Activated B cell treated with CpG ODN at 0.5 μM for 24 hours (primary cell): ENCODE measurements around the gene RANBP10. TPM values are rescaled to one million over a fixed set of nuclear protein-coding genes. Genes with fewer than 3 reads are reported as not detected.
A peak's percentile ranks its signal among the peaks of the same experiment; 100 is the strongest.

Experiments
- ATAC-seq: fragments of 200-7000 bp; cut with Tn5 transposase; one replicate; pipeline ENCODE4 v1.10.0; 2021; ENCODE audit warnings: low read depth, mild to moderate bottlenecking, moderate library complexity
- CTCF ChIA-PET: fragments of 350-600 bp; sonication (Branson Sonifier 250); formaldehyde crosslinking; loops from one replicate; lab custom pipeline; 2021; ENCODE audit warnings: antibody characterized with exemption; lab: Charles Lee
- POLR2A ChIA-PET: fragments of 350-600 bp; sonication (Branson Sonifier 250); formaldehyde crosslinking; loops from one replicate; lab custom pipeline; 2021; ENCODE audit warnings: antibody characterized with exemption; lab: Charles Lee
- DNase-seq: peaks from one replicate; pipeline ENCODE4 v3.0.0; 2022
- H3K27ac Mint-ChIP-seq: one replicate; pipeline ENCODE4 v1.8.0; 2020; ENCODE audit warnings: mixed read lengths
- H3K27me3 Mint-ChIP-seq: one replicate; pipeline ENCODE4 v1.8.0; 2021; ENCODE audit warnings: mixed read lengths
- H3K36me3 Mint-ChIP-seq: one replicate; pipeline ENCODE4 v1.8.0; 2021; ENCODE audit warnings: low read depth, mixed read lengths
- H3K4me1 Mint-ChIP-seq: one replicate; pipeline ENCODE4 v1.8.0; 2021; ENCODE audit warnings: mixed read lengths
- H3K4me3 Mint-ChIP-seq: one replicate; pipeline ENCODE4 v1.8.0; 2020; ENCODE audit warnings: mild to moderate bottlenecking, mixed read lengths
- H3K9me3 Mint-ChIP-seq: one replicate; pipeline ENCODE4 v1.8.0; 2020; ENCODE audit warnings: mixed read lengths
- intact Hi-C: fragments of 100-400 bp; cut with micrococcal nuclease; formaldehyde crosslinking; loops from one replicate; pipeline ENCODE4 v1.15.1; 2024
- total RNA-seq: library from RNA; stranded (reverse); gene quantifications from 2 replicates; pipeline ENCODE4 v1.2.3, GENCODE V29; 2022
- TF ChIP-seq, protein P1 (sequence below): fragments of 200-600 bp; IDR thresholded peaks from one replicate; pipeline ENCODE4 v1.8.0; 2022; ENCODE audit warnings: antibody characterized with exemption, mild to moderate bottlenecking

Gene RANBP10
- total RNA-seq, 1 donor from 2014 or later: 30.6 TPM

DNA sequence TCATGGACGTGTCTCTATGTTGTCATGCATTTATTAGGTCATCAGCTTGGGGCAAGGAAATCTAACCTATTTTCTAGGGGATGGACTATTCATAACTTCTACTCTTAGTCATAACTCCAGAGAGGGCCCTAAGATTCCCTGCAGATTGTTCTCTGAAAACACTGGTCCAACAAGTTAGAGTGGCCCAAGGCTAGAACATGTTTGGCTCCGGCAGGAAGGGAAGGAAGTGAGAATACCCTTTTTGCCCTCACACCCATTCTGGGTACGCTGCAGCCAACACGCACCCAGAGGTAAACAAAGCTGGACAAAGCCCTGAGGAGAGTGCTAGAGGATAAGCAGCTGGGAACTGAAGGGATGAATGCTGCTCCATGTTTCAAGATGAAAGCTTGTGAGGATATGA lies 129.8 kb downstream of the RANBP10 start:
- POLR2A ChIA-PET: interaction anchor here (0.9 kb wide), 1 partner anchor 16 kb away, joined by 3 read pairs; the partner anchor contains the start of gene ACD
- intact Hi-C loops: no loop called here
- Mint-ChIP-seq H3K27me3 (no peaks in the 10 kb centered on the region), H3K4me1 (peaks cover 23% of the 10 kb centered on the region), H3K27ac (peak overlapping the region; percentile 35), H3K9me3 (no peaks in the 10 kb centered on the region), H3K4me3 (no peak overlapping the region), H3K36me3 (peaks cover 16% of the 10 kb centered on the region)
- CTCF ChIA-PET: no interaction called here
- DNase-seq (no peak), ATAC-seq (no peak)
- TF ChIP-seq, protein P1, sequence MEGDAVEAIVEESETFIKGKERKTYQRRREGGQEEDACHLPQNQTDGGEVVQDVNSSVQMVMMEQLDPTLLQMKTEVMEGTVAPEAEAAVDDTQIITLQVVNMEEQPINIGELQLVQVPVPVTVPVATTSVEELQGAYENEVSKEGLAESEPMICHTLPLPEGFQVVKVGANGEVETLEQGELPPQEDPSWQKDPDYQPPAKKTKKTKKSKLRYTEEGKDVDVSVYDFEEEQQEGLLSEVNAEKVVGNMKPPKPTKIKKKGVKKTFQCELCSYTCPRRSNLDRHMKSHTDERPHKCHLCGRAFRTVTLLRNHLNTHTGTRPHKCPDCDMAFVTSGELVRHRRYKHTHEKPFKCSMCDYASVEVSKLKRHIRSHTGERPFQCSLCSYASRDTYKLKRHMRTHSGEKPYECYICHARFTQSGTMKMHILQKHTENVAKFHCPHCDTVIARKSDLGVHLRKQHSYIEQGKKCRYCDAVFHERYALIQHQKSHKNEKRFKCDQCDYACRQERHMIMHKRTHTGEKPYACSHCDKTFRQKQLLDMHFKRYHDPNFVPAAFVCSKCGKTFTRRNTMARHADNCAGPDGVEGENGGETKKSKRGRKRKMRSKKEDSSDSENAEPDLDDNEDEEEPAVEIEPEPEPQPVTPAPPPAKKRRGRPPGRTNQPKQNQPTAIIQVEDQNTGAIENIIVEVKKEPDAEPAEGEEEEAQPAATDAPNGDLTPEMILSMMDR: no peak

DNA sequence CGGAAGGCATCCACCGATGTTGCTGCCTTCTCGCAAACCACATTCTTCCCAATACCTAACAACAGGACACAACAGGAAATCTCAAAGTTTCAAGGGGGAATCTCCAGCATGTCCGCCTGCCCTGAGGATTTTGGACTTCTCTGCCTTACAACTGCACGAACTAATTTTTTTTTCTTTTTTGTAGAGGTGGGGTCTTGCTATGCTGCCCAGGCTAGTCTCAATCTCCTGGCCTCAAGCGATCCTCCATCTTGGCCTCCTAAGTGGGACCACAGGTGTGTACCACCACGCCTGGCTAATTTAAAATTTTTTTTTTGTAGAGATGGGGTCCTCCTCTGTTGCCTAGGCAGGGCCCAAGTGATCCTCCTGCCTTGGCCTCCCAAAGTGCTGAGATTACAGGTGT lies 130.4 kb downstream of the RANBP10 start:
- TF ChIP-seq, protein P1: no peak
- Mint-ChIP-seq H3K27me3 (no peaks in the 10 kb centered on the region), H3K9me3 (no peaks in the 10 kb centered on the region), H3K27ac (no peak overlapping the region), H3K4me3 (no peak overlapping the region), H3K4me1 (peaks cover 23% of the 10 kb centered on the region), H3K36me3 (peaks cover 16% of the 10 kb centered on the region)
- no peak for DNase-seq
- ATAC-seq: no peak
- ChIA-PET CTCF (no interaction called here), POLR2A (no interaction called here)
- intact Hi-C loops: no loop called here

DNA sequence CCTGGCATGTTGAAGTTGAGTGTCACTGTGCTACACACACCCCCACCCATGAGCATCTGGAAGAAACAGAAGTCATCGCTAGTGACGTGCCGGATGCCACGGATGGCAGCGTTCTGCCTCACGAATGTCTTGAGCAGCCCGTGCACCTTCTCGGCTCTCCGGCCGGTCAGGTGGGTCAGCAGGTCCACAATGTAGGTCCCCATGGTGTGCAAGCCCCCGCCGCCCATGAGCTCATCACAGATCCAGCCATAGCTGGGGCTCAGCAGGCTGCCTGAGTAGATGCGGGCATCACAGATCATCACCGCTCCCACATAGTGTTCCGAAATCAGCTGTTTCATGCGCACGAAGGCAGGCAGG lies 130.8 kb downstream of the RANBP10 start:
- ChIA-PET CTCF (no interaction called here), POLR2A (no interaction called here)
- DNase-seq: no peak
- Mint-ChIP-seq H3K27ac (no peak overlapping the region), H3K9me3 (no peaks in the 10 kb centered on the region), H3K36me3 (peaks cover 16% of the 10 kb centered on the region), H3K27me3 (no peaks in the 10 kb centered on the region), H3K4me1 (peaks cover 23% of the 10 kb centered on the region), H3K4me3 (no peak overlapping the region)
- ATAC-seq: no peak
- intact Hi-C loops: no loop called here
- TF ChIP-seq, protein P1: no peak

DNA sequence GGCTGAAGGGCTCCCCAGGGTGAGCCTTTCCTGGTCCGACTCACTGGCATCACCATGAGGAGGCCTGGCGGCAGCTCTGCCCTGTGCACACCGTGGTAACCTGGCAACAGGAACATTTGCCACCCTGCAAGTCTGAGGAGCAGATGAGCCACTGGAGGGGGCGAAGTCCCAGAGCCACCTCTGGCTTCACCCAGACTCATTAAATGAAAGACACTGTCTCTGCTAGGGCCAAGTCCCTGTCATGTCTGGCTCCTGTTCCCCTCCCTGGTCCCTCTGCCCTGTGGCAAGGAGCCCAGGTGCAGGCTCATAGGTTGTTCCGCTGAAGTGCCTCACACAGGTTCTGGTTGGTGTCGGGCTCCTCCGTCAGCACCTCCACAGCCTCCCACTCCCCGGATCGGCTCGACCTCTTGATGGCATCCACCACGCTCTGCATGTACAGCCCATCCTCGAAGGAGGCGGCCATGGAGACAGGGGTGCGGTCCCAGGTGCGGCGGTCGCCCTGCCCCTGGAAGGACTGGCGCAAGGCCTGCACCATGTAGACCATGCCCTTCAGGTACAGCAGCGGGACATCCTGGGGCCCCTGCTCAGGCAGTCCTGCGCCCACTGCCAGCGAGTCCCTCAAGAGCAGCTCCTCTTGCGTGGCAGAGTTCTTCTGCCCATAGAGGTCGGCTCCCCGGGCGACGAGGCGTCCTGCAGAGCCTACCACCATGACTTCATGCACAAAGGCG lies 131.3 kb downstream of the RANBP10 start:
- H3K4me1 Mint-ChIP-seq: peaks cover 23% of the 10 kb centered on the region
- intact Hi-C loops: no loop called here
- TF ChIP-seq, protein P1: no peak
- peak overlapping the region; percentile 14 for H3K27ac Mint-ChIP-seq
- DNase-seq (no peak), ATAC-seq (no peak)
- ChIA-PET CTCF (no interaction called here), POLR2A (interaction anchor here (0.6 to 1.2 kb wide), 2 partner anchors 43 to 194 kb away, joined by 3 read pairs; no protein-coding TSS in a partner anchor)
- no peaks in the 10 kb centered on the region for H3K9me3 Mint-ChIP-seq
- no peaks in the 10 kb centered on the region for H3K27me3 Mint-ChIP-seq
- no peak overlapping the region for H3K4me3 Mint-ChIP-seq
- peaks cover 14% of the 10 kb centered on the region for H3K36me3 Mint-ChIP-seq

DNA sequence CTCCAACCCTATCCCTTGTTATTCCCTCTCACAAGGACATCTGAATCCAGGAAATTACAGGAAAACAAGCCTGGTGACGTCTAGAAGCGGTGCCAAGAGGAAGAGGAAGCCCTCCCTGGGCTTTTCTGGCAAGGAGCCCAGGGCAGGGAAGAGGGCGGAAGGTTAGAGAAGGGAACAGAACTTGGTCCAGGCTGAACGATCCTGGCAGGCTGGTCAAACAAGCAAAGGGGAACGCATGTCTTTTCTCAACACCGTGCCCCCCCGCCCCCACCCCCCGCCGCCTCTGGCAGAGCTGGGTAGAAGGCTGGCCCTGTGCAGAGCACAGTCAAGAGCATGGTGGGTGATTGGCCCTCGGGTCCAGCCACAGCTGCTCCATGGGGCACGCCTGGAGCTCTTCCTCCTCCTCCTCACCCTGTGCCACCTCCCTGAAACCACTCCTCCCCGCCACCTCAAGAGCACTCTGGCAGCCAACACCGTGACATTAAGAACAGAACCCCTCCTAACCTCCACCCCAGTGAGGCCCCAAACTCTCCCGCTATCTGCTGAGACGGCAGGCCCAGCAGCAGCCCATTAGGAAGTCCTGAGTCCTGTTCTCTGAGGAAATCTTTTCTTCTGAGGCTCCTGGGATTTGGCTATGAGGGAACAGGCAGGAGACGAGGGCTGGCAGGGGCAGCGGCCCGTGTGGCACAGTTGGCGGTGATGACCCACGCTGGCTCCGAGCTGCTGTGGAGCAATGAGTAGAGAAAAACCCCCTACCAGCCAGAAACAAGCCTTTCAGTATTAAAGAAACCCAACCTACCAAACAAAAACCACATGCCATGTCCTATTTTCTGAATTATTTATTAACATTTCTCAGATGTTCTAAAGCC lies 132.4 kb downstream of the RANBP10 start:
- no peaks in the 10 kb centered on the region for H3K9me3 Mint-ChIP-seq
- H3K36me3 Mint-ChIP-seq: peaks cover 14% of the 10 kb centered on the region
- intact Hi-C loops: loop anchor here (2.0 kb wide), 1 partner anchor 45 kb away; the partner anchor contains the start of gene GFOD2
- H3K27me3 Mint-ChIP-seq: no peaks in the 10 kb centered on the region
- TF ChIP-seq, protein P1: no peak
- CTCF ChIA-PET: interaction anchor here (1.5 to 2.2 kb wide), 4 partner anchors 127 to 554 kb away, joined by 5 to 9 read pairs (median 6); no protein-coding TSS in a partner anchor
- peaks cover 34% of the 10 kb centered on the region for H3K4me1 Mint-ChIP-seq
- no peak for DNase-seq
- H3K4me3 Mint-ChIP-seq: no peak overlapping the region
- ATAC-seq: no peak
- peak overlapping the region; percentile 56 for H3K27ac Mint-ChIP-seq
- POLR2A ChIA-PET: interaction anchor here (0.5 to 1.2 kb wide), 4 partner anchors 44 to 195 kb away, joined by 3 to 11 read pairs (median 5); no protein-coding TSS in a partner anchor
